HEK293 (cell line): Measurements from ENCODE around the gene HOXC11.

Experiments
- EGR2 ChIP-seq: fragments of 450-650 bp; formaldehyde crosslinking; IDR thresholded peaks from 2 replicates; pipeline ENCODE4 v1.5.1; 2016; ENCODE audit warnings: low read depth, missing biosample characterization, missing genetic modification characterization
- KLF10 ChIP-seq: fragments of 450-650 bp; IDR thresholded peaks from 2 replicates; pipeline ENCODE4 v1.5.1; 2018; ENCODE audit warnings: missing biosample characterization, mild to moderate bottlenecking, missing genetic modification characterization
- ZBTB48 ChIP-seq: fragments of 450-650 bp; formaldehyde crosslinking; IDR thresholded peaks from 2 replicates; pipeline ENCODE4 v1.5.1; 2016; ENCODE audit warnings: missing biosample characterization, missing genetic modification characterization
- ZFP69B ChIP-seq: fragments of 450-650 bp; formaldehyde crosslinking; IDR thresholded peaks from 2 replicates; pipeline ENCODE4 v1.5.1; 2016; ENCODE audit warnings: missing biosample characterization, missing genetic modification characterization
- ZNF335 ChIP-seq: fragments of 450-650 bp; formaldehyde crosslinking; conservative IDR thresholded peaks from 2 replicates; pipeline ENCODE4 v1.5.1; 2016; ENCODE audit warnings: missing biosample characterization, missing genetic modification characterization
- ZNF341 ChIP-seq: fragments of 450-650 bp; formaldehyde crosslinking; IDR thresholded peaks from 2 replicates; pipeline ENCODE4; 2016; ENCODE audit warnings: low read depth, missing biosample characterization, missing genetic modification characterization
- ZNF394 ChIP-seq: fragments of 450-650 bp; formaldehyde crosslinking; IDR thresholded peaks from 2 replicates; pipeline ENCODE4 v1.5.1; 2016; ENCODE audit warnings: missing biosample characterization, missing genetic modification characterization, mild to moderate bottlenecking, moderate library complexity, borderline replicate concordance
- ZNF433 ChIP-seq: fragments of 450-650 bp; formaldehyde crosslinking; IDR thresholded peaks from 2 replicates; pipeline ENCODE4 v1.5.1; 2016; ENCODE audit warnings: missing biosample characterization, missing genetic modification characterization, low read depth
- ZNF623 ChIP-seq: fragments of 450-650 bp; formaldehyde crosslinking; IDR thresholded peaks from 2 replicates; pipeline ENCODE4 v1.5.1; 2016; ENCODE audit warnings: missing biosample characterization, missing genetic modification characterization
- ZNF660 ChIP-seq: fragments of 450-650 bp; IDR thresholded peaks from 2 replicates; pipeline ENCODE4 v1.5.1; 2018; ENCODE audit warnings: missing biosample characterization, mild to moderate bottlenecking, missing genetic modification characterization
- ZSCAN23 ChIP-seq: fragments of 450-650 bp; formaldehyde crosslinking; IDR thresholded peaks from 2 replicates; pipeline ENCODE4 v1.5.1; 2016; ENCODE audit warnings: missing biosample characterization, missing genetic modification characterization
- TF ChIP-seq, protein P1 (sequence below): fragments of 450-650 bp; formaldehyde crosslinking; IDR thresholded peaks from 2 replicates; pipeline ENCODE4 v1.5.1; 2017; ENCODE audit warnings: missing biosample characterization, mild to moderate bottlenecking, missing genetic modification characterization, moderate library complexity
- TF ChIP-seq, protein P2 (sequence below): fragments of 450-650 bp; IDR thresholded peaks from 2 replicates; pipeline ENCODE4 v1.5.1; 2018; ENCODE audit warnings: missing biosample characterization, mild to moderate bottlenecking, missing genetic modification characterization
- TF ChIP-seq, protein P3 (sequence below): fragments of 450-650 bp; formaldehyde crosslinking; IDR thresholded peaks from 2 replicates; pipeline ENCODE4 v1.5.1; 2016; ENCODE audit warnings: missing biosample characterization, missing genetic modification characterization
- TF ChIP-seq, protein P4 (sequence below): fragments of 450-650 bp; formaldehyde crosslinking; IDR thresholded peaks from 2 replicates; pipeline ENCODE4 v1.5.1; 2016; ENCODE audit warnings: missing biosample characterization, missing genetic modification characterization, borderline replicate concordance
- TF ChIP-seq, protein P5 (sequence below): fragments of 450-650 bp; formaldehyde crosslinking; IDR thresholded peaks from 2 replicates; pipeline ENCODE4 v1.5.1; 2016; ENCODE audit warnings: missing biosample characterization, missing genetic modification characterization
- TF ChIP-seq, protein P6 (sequence below): fragments of 450-650 bp; formaldehyde crosslinking; IDR thresholded peaks from 2 replicates; pipeline ENCODE4 v1.5.1; 2016; ENCODE audit warnings: missing biosample characterization, missing genetic modification characterization

Gene HOXC11

DNA sequence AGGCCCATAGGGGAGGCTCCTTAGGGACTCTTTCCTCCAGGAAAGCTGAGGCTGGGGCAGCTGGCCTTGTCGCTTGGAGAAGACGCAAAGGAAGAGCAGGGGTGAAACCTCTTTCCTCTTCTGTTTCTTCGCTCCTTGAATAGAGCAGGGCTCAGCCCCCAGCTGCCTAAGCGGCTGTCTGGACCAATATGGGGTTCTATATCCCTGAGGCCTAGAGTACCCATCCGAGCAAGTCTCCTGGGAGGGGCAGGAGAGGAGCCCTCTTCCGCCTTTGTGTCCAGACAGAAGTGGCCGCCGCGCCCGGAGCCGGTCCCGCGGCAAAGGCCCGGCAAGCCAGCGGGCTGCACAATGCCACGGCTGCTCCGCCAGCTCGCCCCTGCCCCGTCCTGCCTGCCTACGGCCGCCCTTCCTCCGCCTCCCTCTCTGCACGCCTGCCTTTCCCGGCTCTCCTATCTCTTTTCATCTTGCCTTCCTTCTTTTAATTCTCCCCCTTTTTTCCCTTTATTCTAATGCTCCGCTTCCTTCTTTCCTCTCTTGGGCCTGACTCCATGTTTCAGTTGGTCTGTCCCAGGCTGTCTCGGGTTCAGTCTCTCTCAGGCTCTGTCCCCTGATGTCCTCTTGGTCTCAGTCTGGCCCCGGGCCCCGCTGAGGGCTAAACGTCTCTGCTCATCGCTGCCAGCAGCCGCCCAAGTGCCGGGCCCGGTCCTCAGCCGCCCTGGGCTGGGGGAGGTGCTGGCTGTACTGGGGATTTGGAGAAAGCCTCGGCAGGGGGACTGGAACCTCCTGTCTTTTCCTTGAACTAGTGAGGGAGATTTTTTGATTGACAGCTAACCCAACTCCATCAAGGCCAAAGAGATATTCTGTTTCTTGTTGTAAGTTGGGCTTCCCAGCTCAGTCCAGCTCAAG is 24.5 kb downstream of the HOXC11 start (continued):
- TF ChIP-seq, protein P1, sequence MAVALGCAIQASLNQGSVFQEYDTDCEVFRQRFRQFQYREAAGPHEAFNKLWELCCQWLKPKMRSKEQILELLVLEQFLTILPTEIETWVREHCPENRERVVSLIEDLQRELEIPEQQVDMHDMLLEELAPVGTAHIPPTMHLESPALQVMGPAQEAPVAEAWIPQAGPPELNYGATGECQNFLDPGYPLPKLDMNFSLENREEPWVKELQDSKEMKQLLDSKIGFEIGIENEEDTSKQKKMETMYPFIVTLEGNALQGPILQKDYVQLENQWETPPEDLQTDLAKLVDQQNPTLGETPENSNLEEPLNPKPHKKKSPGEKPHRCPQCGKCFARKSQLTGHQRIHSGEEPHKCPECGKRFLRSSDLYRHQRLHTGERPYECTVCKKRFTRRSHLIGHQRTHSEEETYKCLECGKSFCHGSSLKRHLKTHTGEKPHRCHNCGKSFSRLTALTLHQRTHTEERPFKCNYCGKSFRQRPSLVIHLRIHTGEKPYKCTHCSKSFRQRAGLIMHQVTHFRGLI = peak; percentile 81; the same call in 1 of the 2 replicates
- TF ChIP-seq, protein P2, sequence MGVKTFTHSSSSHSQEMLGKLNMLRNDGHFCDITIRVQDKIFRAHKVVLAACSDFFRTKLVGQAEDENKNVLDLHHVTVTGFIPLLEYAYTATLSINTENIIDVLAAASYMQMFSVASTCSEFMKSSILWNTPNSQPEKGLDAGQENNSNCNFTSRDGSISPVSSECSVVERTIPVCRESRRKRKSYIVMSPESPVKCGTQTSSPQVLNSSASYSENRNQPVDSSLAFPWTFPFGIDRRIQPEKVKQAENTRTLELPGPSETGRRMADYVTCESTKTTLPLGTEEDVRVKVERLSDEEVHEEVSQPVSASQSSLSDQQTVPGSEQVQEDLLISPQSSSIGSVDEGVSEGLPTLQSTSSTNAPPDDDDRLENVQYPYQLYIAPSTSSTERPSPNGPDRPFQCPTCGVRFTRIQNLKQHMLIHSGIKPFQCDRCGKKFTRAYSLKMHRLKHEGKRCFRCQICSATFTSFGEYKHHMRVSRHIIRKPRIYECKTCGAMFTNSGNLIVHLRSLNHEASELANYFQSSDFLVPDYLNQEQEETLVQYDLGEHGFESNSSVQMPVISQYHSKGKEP = no peak
- TF ChIP-seq ZSCAN23 = 0 out of 2 replicates have a peak, but pooled peaks have one; percentile 9
- TF ChIP-seq ZNF433 (tag by site-specific recombination) = no peak
- TF ChIP-seq, protein P3, sequence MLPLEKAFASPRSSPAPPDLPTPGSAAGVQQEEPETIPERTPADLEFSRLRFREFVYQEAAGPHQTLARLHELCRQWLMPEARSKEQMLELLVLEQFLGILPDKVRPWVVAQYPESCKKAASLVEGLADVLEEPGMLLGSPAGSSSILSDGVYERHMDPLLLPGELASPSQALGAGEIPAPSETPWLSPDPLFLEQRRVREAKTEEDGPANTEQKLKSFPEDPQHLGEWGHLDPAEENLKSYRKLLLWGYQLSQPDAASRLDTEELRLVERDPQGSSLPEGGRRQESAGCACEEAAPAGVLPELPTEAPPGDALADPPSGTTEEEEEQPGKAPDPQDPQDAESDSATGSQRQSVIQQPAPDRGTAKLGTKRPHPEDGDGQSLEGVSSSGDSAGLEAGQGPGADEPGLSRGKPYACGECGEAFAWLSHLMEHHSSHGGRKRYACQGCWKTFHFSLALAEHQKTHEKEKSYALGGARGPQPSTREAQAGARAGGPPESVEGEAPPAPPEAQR (tag by site-specific recombination) = 0 out of 2 replicates have a peak, but pooled peaks have one; percentile 17
- TF ChIP-seq, protein P4, sequence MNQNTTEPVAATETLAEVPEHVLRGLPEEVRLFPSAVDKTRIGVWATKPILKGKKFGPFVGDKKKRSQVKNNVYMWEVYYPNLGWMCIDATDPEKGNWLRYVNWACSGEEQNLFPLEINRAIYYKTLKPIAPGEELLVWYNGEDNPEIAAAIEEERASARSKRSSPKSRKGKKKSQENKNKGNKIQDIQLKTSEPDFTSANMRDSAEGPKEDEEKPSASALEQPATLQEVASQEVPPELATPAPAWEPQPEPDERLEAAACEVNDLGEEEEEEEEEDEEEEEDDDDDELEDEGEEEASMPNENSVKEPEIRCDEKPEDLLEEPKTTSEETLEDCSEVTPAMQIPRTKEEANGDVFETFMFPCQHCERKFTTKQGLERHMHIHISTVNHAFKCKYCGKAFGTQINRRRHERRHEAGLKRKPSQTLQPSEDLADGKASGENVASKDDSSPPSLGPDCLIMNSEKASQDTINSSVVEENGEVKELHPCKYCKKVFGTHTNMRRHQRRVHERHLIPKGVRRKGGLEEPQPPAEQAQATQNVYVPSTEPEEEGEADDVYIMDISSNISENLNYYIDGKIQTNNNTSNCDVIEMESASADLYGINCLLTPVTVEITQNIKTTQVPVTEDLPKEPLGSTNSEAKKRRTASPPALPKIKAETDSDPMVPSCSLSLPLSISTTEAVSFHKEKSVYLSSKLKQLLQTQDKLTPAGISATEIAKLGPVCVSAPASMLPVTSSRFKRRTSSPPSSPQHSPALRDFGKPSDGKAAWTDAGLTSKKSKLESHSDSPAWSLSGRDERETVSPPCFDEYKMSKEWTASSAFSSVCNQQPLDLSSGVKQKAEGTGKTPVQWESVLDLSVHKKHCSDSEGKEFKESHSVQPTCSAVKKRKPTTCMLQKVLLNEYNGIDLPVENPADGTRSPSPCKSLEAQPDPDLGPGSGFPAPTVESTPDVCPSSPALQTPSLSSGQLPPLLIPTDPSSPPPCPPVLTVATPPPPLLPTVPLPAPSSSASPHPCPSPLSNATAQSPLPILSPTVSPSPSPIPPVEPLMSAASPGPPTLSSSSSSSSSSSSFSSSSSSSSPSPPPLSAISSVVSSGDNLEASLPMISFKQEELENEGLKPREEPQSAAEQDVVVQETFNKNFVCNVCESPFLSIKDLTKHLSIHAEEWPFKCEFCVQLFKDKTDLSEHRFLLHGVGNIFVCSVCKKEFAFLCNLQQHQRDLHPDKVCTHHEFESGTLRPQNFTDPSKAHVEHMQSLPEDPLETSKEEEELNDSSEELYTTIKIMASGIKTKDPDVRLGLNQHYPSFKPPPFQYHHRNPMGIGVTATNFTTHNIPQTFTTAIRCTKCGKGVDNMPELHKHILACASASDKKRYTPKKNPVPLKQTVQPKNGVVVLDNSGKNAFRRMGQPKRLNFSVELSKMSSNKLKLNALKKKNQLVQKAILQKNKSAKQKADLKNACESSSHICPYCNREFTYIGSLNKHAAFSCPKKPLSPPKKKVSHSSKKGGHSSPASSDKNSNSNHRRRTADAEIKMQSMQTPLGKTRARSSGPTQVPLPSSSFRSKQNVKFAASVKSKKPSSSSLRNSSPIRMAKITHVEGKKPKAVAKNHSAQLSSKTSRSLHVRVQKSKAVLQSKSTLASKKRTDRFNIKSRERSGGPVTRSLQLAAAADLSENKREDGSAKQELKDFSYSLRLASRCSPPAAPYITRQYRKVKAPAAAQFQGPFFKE (tag by site-specific recombination) = no peak
- TF ChIP-seq ZNF341 (tag by site-specific recombination) = peak; percentile 98
- TF ChIP-seq, protein P5, sequence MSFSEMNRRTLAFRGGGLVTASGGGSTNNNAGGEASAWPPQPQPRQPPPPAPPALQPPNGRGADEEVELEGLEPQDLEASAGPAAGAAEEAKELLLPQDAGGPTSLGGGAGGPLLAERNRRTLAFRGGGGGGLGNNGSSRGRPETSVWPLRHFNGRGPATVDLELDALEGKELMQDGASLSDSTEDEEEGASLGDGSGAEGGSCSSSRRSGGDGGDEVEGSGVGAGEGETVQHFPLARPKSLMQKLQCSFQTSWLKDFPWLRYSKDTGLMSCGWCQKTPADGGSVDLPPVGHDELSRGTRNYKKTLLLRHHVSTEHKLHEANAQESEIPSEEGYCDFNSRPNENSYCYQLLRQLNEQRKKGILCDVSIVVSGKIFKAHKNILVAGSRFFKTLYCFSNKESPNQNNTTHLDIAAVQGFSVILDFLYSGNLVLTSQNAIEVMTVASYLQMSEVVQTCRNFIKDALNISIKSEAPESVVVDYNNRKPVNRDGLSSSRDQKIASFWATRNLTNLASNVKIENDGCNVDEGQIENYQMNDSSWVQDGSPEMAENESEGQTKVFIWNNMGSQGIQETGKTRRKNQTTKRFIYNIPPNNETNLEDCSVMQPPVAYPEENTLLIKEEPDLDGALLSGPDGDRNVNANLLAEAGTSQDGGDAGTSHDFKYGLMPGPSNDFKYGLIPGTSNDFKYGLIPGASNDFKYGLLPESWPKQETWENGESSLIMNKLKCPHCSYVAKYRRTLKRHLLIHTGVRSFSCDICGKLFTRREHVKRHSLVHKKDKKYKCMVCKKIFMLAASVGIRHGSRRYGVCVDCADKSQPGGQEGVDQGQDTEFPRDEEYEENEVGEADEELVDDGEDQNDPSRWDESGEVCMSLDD (tag by site-specific recombination) = peak; percentile 42
- peak; percentile 55 for TF ChIP-seq EGR2 (tag by site-specific recombination)
- 0 out of 2 replicates have a peak, but pooled peaks have one; percentile 17 for TF ChIP-seq KLF10 (tag by site-specific recombination)
- TF ChIP-seq ZNF335 = peak; percentile 89
- no peak; the same call in 1 of the 2 replicates for TF ChIP-seq ZBTB48 (tag by site-specific recombination)
- no peak for TF ChIP-seq ZNF623 (tag by site-specific recombination)
- TF ChIP-seq, protein P6, sequence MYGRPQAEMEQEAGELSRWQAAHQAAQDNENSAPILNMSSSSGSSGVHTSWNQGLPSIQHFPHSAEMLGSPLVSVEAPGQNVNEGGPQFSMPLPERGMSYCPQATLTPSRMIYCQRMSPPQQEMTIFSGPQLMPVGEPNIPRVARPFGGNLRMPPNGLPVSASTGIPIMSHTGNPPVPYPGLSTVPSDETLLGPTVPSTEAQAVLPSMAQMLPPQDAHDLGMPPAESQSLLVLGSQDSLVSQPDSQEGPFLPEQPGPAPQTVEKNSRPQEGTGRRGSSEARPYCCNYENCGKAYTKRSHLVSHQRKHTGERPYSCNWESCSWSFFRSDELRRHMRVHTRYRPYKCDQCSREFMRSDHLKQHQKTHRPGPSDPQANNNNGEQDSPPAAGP (tag by site-specific recombination) = 0 out of 2 replicates have a peak, but pooled peaks have one; percentile 31
- 0 out of 2 replicates have a peak, but pooled peaks have one; percentile 51 for TF ChIP-seq ZNF394 (tag by site-specific recombination)
- peak; percentile 46 for TF ChIP-seq ZFP69B (tag by site-specific recombination)
- TF ChIP-seq ZNF660 (tag by site-specific recombination) = peak; percentile 26; the same call in 1 of the 2 replicates
- TF ChIP-seq, all 188 proteins: peak for 38
